CD4-positive, alpha-beta T cell (primary cell): ENCODE measurements around the gene MLEC. TPM values are rescaled to one million over a fixed set of nuclear protein-coding genes. Genes with fewer than 3 reads are reported as not detected.

Experiments
- ATAC-seq: fragments of 200-7000 bp; cut with Tn5 transposase; one replicate; pipeline ENCODE4 v1.10.0; 2022; ENCODE audit warnings: mild to moderate bottlenecking; ENCODE audit not compliant: poor library complexity
- CTCF ChIA-PET: fragments of 350-600 bp; sonication (Branson Sonifier 250); formaldehyde crosslinking; loops from one replicate; lab custom pipeline; 2021; ENCODE audit warnings: antibody characterized with exemption, inconsistent platforms; lab: Charles Lee
- POLR2A ChIA-PET: fragments of 350-600 bp; sonication (Branson Sonifier 250); formaldehyde crosslinking; loops from one replicate; lab custom pipeline; 2021; ENCODE audit warnings: antibody characterized with exemption, inconsistent platforms; lab: Charles Lee
- DNase-seq, 14 experiments: peaks; one replicate each; pipeline ENCODE4 v3.0.0-alpha.2; 2013 to 2020; ENCODE audit warnings: mixed read lengths in 2 of 14
- H3K27ac ChIP-seq, 2 donors: one replicate each; pipeline versions ENCODE4 v1.5.1 to v1.7.0; 2013; ENCODE audit warnings: low read length in 2 of 2, low read depth in 1 of 2, mild to moderate bottlenecking in 1 of 2
- H3K27me3 ChIP-seq, 2 experiments: 1 replicate in 1 of 2; 2 replicates in 1 of 2; pipeline versions ENCODE4 v1.6.1 to v1.7.0; 2013; ENCODE audit warnings: low read length in 2 of 2, control low read depth in 1 of 2, mild to moderate bottlenecking in 1 of 2, moderate library complexity in 1 of 2; ENCODE audit not compliant: insufficient read depth in 2 of 2, control insufficient read depth in 1 of 2
- H3K36me3 ChIP-seq: one replicate; pipeline ENCODE4 v1.6.1; 2013; ENCODE audit warnings: low read length, control low read depth; ENCODE audit not compliant: insufficient read depth
- H3K4me1 ChIP-seq: one replicate; pipeline ENCODE4 v1.6.1; 2013; ENCODE audit warnings: low read length, control low read depth; ENCODE audit not compliant: insufficient read depth
- H3K4me3 ChIP-seq: one replicate; pipeline ENCODE4 v1.5.1; 2013; ENCODE audit warnings: mild to moderate bottlenecking, low read length, moderate library complexity
- H3K9me3 ChIP-seq, 2 experiments: 1 replicate in 1 of 2; 2 replicates in 1 of 2; pipeline versions ENCODE4 v1.6.1 to v1.7.0; 2013; ENCODE audit warnings: low read length in 2 of 2, mild to moderate bottlenecking in 2 of 2, control low read depth in 1 of 2, moderate library complexity in 1 of 2; ENCODE audit not compliant: control insufficient read depth in 1 of 2, insufficient read depth in 1 of 2
- H3K27ac Mint-ChIP-seq: one replicate; pipeline ENCODE4 v1.8.0; 2020; ENCODE audit warnings: mixed read lengths
- H3K27me3 Mint-ChIP-seq: one replicate; pipeline ENCODE4 v1.8.0; 2021; ENCODE audit warnings: mixed read lengths
- H3K36me3 Mint-ChIP-seq: one replicate; pipeline ENCODE4 v1.8.0; 2021; ENCODE audit warnings: low read depth, mixed read lengths
- H3K4me1 Mint-ChIP-seq: one replicate; pipeline ENCODE4 v1.8.0; 2021; ENCODE audit warnings: low read depth, mixed read lengths
- H3K4me3 Mint-ChIP-seq: one replicate; pipeline ENCODE4 v1.8.0; 2020; ENCODE audit warnings: mild to moderate bottlenecking, mixed read lengths
- H3K9me3 Mint-ChIP-seq: one replicate; pipeline ENCODE4 v1.8.0; 2020; ENCODE audit warnings: mixed read lengths
- intact Hi-C, 2 experiments: fragments of 100-400 bp; cut with DNase I in 1 of 2; cut with micrococcal nuclease in 1 of 2; formaldehyde crosslinking; loops; one replicate each; pipeline versions ENCODE4 v1.15.1 to v1.9.0; 2023 to 2025; cut with DNase I, micrococcal nuclease
- total RNA-seq, 174 experiments: library from RNA in 2 of 174; stranded (reverse) in 2 of 174; gene quantifications; one replicate each; pipeline ENCODE4 v1.2.3 and lab custom pipeline; 2021 to 2026
- TF ChIP-seq, protein P1 (sequence below): fragments of 200-600 bp; IDR thresholded peaks from one replicate; pipeline ENCODE4 v1.8.0; 2022; ENCODE audit warnings: antibody characterized with exemption, mild to moderate bottlenecking

MLEC gene
- total RNA-seq, 2 experiments from 2014 or later, result 20.7 to 22.1 TPM

DNA sequence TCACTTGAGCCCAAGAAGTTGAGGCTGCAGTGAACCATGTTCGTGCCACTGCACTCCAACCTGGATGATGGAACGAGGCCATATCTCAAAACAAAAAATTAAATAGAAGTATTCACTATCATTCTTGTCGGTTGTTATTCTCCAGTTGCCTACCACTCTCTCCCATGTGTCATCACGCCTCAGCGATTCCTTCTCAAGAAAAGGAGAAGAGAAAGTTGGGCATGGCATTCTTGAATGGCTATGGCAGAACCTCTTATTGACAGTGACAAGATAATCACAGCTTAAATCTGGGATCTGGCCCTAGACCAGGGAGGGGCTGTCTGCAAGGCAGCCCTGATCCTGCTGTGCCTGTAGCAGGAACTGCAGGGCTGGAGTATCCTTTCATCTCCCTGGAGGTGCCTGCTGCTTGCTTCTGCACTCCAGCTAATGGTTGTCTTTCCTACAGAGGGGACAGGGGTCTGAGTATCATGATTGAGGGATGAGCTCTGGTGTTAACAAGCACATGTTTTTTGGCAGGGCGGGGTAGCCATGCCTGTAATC, 12.8 kb upstream of the MLEC start:
- Histone ChIP-seq H3K27ac (no peak overlapping the region), H3K4me3 (no peak overlapping the region), H3K4me1 (peaks cover 12% of the 10 kb centered on the region), H3K27me3 (no peaks in the 10 kb centered on the region), H3K9me3 (no peaks in the 10 kb centered on the region), H3K36me3 (no peaks in the 10 kb centered on the region)
- Mint-ChIP-seq H3K9me3 (no peaks in the 10 kb centered on the region), H3K27ac (no peak overlapping the region), H3K27me3 (no peaks in the 10 kb centered on the region), H3K4me1 (no peaks in the 10 kb centered on the region), H3K36me3 (no peaks in the 10 kb centered on the region), H3K4me3 (no peak overlapping the region)
- ChIA-PET CTCF (no interaction called here), POLR2A (no interaction called here)
- DNase-seq, result no peak
- no peak for ATAC-seq
- intact Hi-C loops, result no loop called here
- TF ChIP-seq, protein P1, sequence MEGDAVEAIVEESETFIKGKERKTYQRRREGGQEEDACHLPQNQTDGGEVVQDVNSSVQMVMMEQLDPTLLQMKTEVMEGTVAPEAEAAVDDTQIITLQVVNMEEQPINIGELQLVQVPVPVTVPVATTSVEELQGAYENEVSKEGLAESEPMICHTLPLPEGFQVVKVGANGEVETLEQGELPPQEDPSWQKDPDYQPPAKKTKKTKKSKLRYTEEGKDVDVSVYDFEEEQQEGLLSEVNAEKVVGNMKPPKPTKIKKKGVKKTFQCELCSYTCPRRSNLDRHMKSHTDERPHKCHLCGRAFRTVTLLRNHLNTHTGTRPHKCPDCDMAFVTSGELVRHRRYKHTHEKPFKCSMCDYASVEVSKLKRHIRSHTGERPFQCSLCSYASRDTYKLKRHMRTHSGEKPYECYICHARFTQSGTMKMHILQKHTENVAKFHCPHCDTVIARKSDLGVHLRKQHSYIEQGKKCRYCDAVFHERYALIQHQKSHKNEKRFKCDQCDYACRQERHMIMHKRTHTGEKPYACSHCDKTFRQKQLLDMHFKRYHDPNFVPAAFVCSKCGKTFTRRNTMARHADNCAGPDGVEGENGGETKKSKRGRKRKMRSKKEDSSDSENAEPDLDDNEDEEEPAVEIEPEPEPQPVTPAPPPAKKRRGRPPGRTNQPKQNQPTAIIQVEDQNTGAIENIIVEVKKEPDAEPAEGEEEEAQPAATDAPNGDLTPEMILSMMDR, result no peak

- H3K9me3 ChIP-seq, result no peaks in the 10 kb centered on the region
- Mint-ChIP-seq H3K9me3 (no peaks in the 10 kb centered on the region), H3K27ac (no peak overlapping the region), H3K27me3 (no peaks in the 10 kb centered on the region), H3K4me1 (no peaks in the 10 kb centered on the region), H3K36me3 (no peaks in the 10 kb centered on the region), H3K4me3 (no peak overlapping the region)
- H3K36me3 ChIP-seq, result no peaks in the 10 kb centered on the region
- ChIA-PET CTCF (interaction anchor here (2.9 kb wide), 1 partner anchor 29 kb away, joined by 10 read pairs; no protein-coding TSS in a partner anchor), POLR2A (interaction anchor here (0.6 kb wide), 1 partner anchor 1391 kb away, joined by 4 read pairs; no protein-coding TSS in a partner anchor)
- DNase-seq, result peak in 3 of 14 experiments; percentile 21 to 34 (median 24)
- TF ChIP-seq, protein P1, result no peak
- peaks cover 12% of the 10 kb centered on the region for H3K4me1 ChIP-seq
- intact Hi-C loops, result no loop called here
- no peak overlapping the region for H3K4me3 ChIP-seq
- H3K27me3 ChIP-seq, result no peaks in the 10 kb centered on the region
- no peak overlapping the region for H3K27ac ChIP-seq
- ATAC-seq, result no peak
Observed at GRCh38 chr12:120677765-120678473, 9.0 kb upstream of the MLEC start.

DNA sequence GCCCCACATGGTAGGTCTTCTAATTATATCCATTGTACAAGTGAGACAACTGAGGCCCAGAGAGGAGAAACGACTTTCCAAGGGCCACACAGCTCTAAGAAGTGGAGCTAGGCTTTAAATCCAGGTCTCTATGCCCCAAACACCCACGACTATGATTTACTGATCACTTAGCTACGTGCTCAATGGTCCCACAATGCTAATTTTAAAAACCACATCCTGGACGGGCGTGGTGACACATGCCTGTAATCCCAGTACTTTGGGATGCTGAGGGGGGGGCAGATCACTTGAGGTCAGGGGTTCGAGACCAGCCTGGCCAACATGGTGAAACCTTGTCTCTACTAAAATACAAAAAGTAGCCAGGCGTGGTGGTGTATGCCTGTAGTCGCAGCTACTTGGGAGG, 8.4 kb upstream of the MLEC start:
- Mint-ChIP-seq H3K9me3 (no peaks in the 10 kb centered on the region), H3K36me3 (no peaks in the 10 kb centered on the region)
- ATAC-seq, result no peak

More for the DNA sequence above, 8.4 kb upstream of the MLEC start:
- Histone ChIP-seq H3K4me3 (no peak overlapping the region), H3K36me3 (no peaks in the 10 kb centered on the region), H3K9me3 (no peaks in the 10 kb centered on the region), H3K27me3 (no peaks in the 10 kb centered on the region), H3K27ac (no peak overlapping the region), H3K4me1 (peaks cover 12% of the 10 kb centered on the region)
- DNase-seq, result no peak
- intact Hi-C loops, result no loop called here
- Mint-ChIP-seq H3K27ac (no peak overlapping the region), H3K4me3 (no peak overlapping the region), H3K27me3 (no peaks in the 10 kb centered on the region), H3K4me1 (no peaks in the 10 kb centered on the region)
- ChIA-PET CTCF (interaction anchor here (1.8 to 2.9 kb wide), 2 partner anchors 30 to 32 kb away, joined by 4 to 10 read pairs; no protein-coding TSS in a partner anchor), POLR2A (interaction anchor here (0.6 kb wide), 1 partner anchor 1390 kb away, joined by 4 read pairs; no protein-coding TSS in a partner anchor)
- TF ChIP-seq, protein P1, result no peak
